Body of pancreas (tissue), 4 donors: ENCODE results near the gene FBXO9.

Source experiments
- CTCF ChIP-seq, 7 experiments: fragments of 450-650 bp in 4 of 7; fragments of 200-600 bp in 3 of 7; sonication (generic) in 3 of 7; IDR thresholded peaks; one replicate each; pipeline ENCODE4 v1.5.1; 2016 to 2019; ENCODE audit warnings: antibody characterized with exemption in 7 of 7
- POLR2A ChIP-seq, 3 donors: fragments of 450-650 bp; IDR thresholded peaks; one replicate each; pipeline ENCODE4 v1.6.1; 2016; ENCODE audit warnings: antibody characterized with exemption in 3 of 3, mild to moderate bottlenecking in 2 of 3

DNA sequence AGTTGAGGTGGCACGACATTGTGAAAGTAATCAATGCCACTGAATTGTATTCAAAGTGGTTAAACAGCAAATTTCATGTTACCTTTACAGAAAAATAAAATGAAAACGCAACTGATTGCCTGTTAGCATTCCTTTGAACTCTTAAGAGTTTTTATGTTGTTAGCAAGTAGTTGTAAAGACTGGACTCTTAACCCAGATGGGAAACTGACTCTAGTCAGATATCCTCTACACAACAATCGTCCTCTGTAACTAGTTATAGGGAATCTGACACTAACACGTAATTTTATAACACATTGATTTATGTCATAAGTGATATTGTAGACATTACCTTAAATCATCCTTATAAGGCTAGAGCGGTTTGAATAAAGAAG, 3.0 kb upstream of the FBXO9 start:
- no peak for TF ChIP-seq POLR2A (IDR thresholded peaks at IDR 0.05)
- TF ChIP-seq CTCF (IDR thresholded peaks at IDR 0.05) = no peak
